Measurements from ENCODE around the gene KLF6.

- no peak for TF ChIP-seq POLR2A (IDR thresholded peaks at IDR 0.05; ENCODE audit: low read length)
- TF ChIP-seq GATA1 (IDR thresholded peaks at IDR 0.05; ENCODE audit: low read depth, low read length), result no peak
Observed at GRCh38 chr10:3773460-3774017, 11.5 kb downstream of the KLF6 start.

Measured in erythroblast (primary cell).